ENCODE results near the gene TCTN1. TPM values are rescaled to one million over a fixed set of nuclear protein-coding genes. Genes with fewer than 3 reads are reported as not detected.

TCTN1 gene
- polyA plus RNA-seq, 3 donors: 9.5 to 14.3 (median 13.7) TPM

GRCh38 chr12:110666892-110667291 is 53.0 kb downstream of the TCTN1 start:
- H3K27ac ChIP-seq (ENCODE audit: low read depth, low read length): no peak overlapping the region
- WGBS, 3 donors: 95 to 97% (median 97%) methylated on average over 6 of the region's 6 CpGs

- 93 to 97% (median 95%) methylated on average over 3 of the region's 3 CpGs for WGBS, 3 donors
- H3K27ac ChIP-seq (ENCODE audit: low read depth, low read length): no peak overlapping the region
These were observed 53.7 kb downstream of the TCTN1 start for GRCh38 chr12:110667671-110668070.

- H3K27ac ChIP-seq (ENCODE audit: low read depth, low read length): no peak overlapping the region
- WGBS, 3 donors: 84 to 95% (median 91%) methylated on average over 12 of the region's 12 CpGs
These were observed 54.7 kb downstream of the TCTN1 start for GRCh38 chr12:110668480-110669192.

GRCh38 chr12:110669193-110669502 is 55.2 kb downstream of the TCTN1 start:
- 48 to 68% (median 65%) methylated on average over 5 of the region's 5 CpGs for WGBS, 3 donors
- H3K27ac ChIP-seq (ENCODE audit: low read depth, low read length): no peak overlapping the region

GRCh38 chr12:110670161-110670701 is 56.3 kb downstream of the TCTN1 start:
- 53 to 61% (median 57%) methylated on average over 4 of the region's 4 CpGs for WGBS, 3 donors
- no peak overlapping the region for H3K27ac ChIP-seq (ENCODE audit: low read depth, low read length)

- 80 to 94% (median 91%) methylated on average over 4 of the region's 4 CpGs for WGBS, 3 donors
These were observed 62.2 kb downstream of the TCTN1 start for GRCh38 chr12:110676171-110676570.

GRCh38 chr12:110677206-110677911 is 63.4 kb downstream of the TCTN1 start:
- WGBS, 3 donors: 44 to 79% (median 45%) methylated on average over 5 of the region's 5 CpGs
- H3K27ac ChIP-seq (ENCODE audit: low read depth, low read length): no peak overlapping the region

More at GRCh38 chr12:110676171-110676570, 62.2 kb downstream of the TCTN1 start:
- no peak overlapping the region for H3K27ac ChIP-seq (ENCODE audit: low read depth, low read length)

GRCh38 chr12:110677982-110678381 is 64.1 kb downstream of the TCTN1 start:
- 82 to 88% (median 88%) methylated on average over 4 of the region's 4 CpGs for WGBS, 3 donors
- no peak overlapping the region for H3K27ac ChIP-seq (ENCODE audit: low read depth, low read length)

GRCh38 chr12:110679201-110679600 is 65.3 kb downstream of the TCTN1 start:
- H3K27ac ChIP-seq (ENCODE audit: low read depth, low read length): no peak overlapping the region
- 89 to 95% (median 95%) methylated on average over 12 of the region's 12 CpGs for WGBS, 3 donors

- 78 to 86% (median 83%) methylated on average over 1 of the region's 1 CpG for WGBS, 3 donors
- H3K27ac ChIP-seq (ENCODE audit: low read depth, low read length): no peak overlapping the region
These were observed 66.1 kb downstream of the TCTN1 start for GRCh38 chr12:110680032-110680431.

GRCh38 chr12:110683888-110684287 is 70.0 kb downstream of the TCTN1 start:
- 94 to 96% (median 96%) methylated on average over 2 of the region's 2 CpGs for WGBS, 3 donors
- H3K27ac ChIP-seq (ENCODE audit: low read depth, low read length): no peak overlapping the region

- H3K27ac ChIP-seq (ENCODE audit: low read depth, low read length): no peak overlapping the region
- WGBS, 3 donors: 70 to 80% (median 77%) methylated on average over 7 of the region's 7 CpGs
These were observed 70.4 kb downstream of the TCTN1 start for GRCh38 chr12:110684312-110684836.

GRCh38 chr12:110686294-110686903 is 72.5 kb downstream of the TCTN1 start:
- H3K27ac ChIP-seq (ENCODE audit: low read depth, low read length): no peak overlapping the region
- WGBS, 3 donors: 79 to 97% (median 93%) methylated on average over 3 of the region's 3 CpGs

- WGBS, 3 donors: 85 to 86% (median 86%) methylated on average over 15 of the region's 15 CpGs
- no peak overlapping the region for H3K27ac ChIP-seq (ENCODE audit: low read depth, low read length)
These were observed 73.7 kb downstream of the TCTN1 start for GRCh38 chr12:110687396-110688169.

GRCh38 chr12:110688446-110689280 is 74.7 kb downstream of the TCTN1 start, which contains the start of gene HVCN1:
Gene HVCN1 (minus strand): TSS chr12:110689115. CDS start chr12:110683245, 5,870 bp downstream.
- WGBS, 3 donors: 2 to 5% (median 4%) methylated on average over 46 to 64 of the region's 64 CpGs
- no peak within 1 kb of the TSS for H3K27ac ChIP-seq (ENCODE audit: low read depth, low read length)

GRCh38 chr12:110689281-110690126 is 75.6 kb downstream of the TCTN1 start:
- H3K27ac ChIP-seq (ENCODE audit: low read depth, low read length): no peak overlapping the region
- WGBS, 3 donors: 2 to 12% (median 2%) methylated on average over 35 to 38 of the region's 38 CpGs

- H3K27ac ChIP-seq (ENCODE audit: low read depth, low read length): no peak overlapping the region
- 65 to 83% (median 74%) methylated on average over 4 of the region's 4 CpGs for WGBS, 3 donors
These were observed 76.2 kb downstream of the TCTN1 start for GRCh38 chr12:110690127-110690430.
